Stimulated activated CD8-positive, alpha-beta memory T cell treated with anti-CD3 and anti-CD28 coated beads, Interleukin-12 subunit alpha, Interleukin-12 subunit beta, amount 100 ng/mL, for 4 hours (primary cell): ENCODE measurements around the gene SMIM10L2A.
"Not testable (repeated sequence)": the region's sequence is repeated elsewhere in the genome, so short reads cannot be mapped to it uniquely, and the experiment has no call there.

Experiments used
- DNase-seq: peaks from one replicate; pipeline ENCODE4 v3.0.0-alpha.2; 2020; ENCODE audit warnings: low read depth

Gene SMIM10L2A

GRCh38 chrX:135423173-135423864 is 1.6 kb downstream of the SMIM10L2A start:
- not testable (repeated sequence) for DNase-seq

GRCh38 chrX:135424469-135424868 is 2.7 kb downstream of the SMIM10L2A start:
- DNase-seq = no peak

- DNase-seq = no peak
These were observed 3.6 kb downstream of the SMIM10L2A start for GRCh38 chrX:135425026-135425965.

DNA sequence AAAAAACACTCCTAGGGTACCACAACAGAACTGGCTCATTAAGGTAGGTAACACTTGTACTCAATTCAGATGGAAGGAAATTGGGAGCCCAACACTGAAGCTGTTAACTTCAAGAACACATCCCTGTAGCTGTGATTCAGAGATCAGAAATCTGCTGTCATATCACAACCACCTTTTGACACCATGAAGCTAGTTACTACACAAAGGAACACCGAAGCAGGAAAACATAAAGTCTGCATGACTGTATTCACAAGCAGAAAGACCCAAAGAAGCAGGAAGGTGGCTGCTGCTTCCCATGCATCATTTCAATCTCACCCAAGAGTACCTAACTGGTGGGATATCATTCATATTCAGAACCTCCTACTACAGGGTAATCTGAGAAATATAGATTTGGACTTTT is 7.7 kb downstream of the SMIM10L2A start:
- no peak for DNase-seq

GRCh38 chrX:135431886-135432285 is 10.1 kb downstream of the SMIM10L2A start:
- no peak for DNase-seq

DNA sequence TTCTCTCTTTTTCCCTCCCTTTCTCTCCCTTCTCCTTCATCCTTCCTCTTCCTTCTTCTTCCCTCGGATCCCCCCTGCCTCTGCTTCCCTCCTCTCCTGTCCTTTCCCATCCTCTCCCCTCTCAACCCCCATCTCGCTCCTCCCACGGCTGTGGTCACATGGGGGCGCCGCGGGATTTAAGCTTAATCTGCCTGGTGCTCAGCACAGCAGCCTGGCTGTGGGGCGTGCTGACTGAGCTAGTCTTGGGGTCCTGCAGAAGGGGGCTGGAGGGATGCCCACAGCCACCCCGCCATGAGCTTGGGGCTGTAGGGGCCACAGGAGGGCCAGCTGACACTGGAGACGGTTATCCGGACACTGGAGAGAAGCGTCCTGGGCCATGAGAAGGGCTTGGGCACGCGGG is 10.7 kb downstream of the SMIM10L2A start:
- no peak for DNase-seq

- DNase-seq = no peak
These were observed 11.3 kb downstream of the SMIM10L2A start for GRCh38 chrX:135432881-135433521.

GRCh38 chrX:135433531-135434257 is 11.9 kb downstream of the SMIM10L2A start:
- no peak for DNase-seq

- DNase-seq = no peak
These were observed 12.8 kb downstream of the SMIM10L2A start for GRCh38 chrX:135434258-135435138.

DNA sequence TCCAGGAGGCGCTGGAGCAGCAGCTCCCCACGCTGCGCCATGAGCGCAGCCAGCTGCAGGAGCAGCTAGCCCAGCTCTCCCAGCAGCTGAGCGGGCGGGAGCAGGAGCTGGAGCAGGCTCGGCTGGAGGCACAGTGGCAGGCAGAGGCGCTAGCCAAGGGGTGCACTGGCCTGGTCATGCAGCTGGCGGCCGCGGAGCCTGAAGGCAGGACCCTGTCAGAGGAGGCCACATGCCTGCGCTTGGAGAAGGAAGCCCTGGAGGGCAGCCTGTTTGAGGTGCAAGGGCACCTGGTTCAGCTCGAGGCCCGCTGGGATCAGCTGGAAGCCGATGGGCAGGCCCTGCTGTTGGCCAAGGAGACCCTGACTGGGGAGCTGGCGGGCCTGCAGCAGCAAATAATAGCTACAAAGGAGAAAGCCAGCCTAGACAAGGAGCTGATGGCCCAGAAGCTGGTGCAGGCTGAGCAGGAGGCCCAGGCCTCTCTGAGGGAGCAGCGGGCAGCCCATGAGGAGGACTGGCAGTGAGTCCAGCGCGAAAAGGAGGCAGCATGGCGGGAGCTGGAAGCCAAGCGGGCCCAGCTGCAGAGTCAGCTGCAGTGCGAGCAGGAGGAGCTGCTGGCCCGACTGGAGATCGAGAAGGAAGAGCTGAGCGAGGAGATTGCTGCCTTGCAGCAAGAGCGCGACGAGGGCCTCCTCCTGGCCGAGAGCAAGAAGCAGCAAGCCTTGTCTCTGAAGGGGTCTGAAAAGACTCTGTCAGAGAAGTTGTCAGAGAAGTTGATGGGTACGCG is 13.6 kb downstream of the SMIM10L2A start:
- DNase-seq = no peak

DNA sequence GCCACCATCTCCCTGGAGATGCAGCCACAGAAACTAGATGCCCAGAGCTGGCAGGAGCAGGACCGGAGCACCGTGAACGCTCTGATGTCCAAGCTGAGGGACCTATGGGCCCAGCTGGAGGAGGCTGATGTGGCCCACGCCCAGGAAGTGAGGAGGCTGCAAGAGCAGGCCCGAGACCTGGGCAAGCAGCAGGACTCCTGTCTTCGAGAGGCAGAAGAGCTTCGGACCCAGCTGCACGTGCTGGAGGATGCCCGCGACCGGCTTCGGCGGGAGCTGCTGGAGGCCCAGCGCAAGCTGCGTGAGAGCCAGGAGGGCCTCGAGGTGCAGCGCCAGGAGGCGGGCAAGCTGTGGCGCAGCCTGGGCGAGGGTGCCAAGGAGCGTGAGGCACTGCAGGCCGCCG is 14.2 kb downstream of the SMIM10L2A start:
- DNase-seq = no peak

DNA sequence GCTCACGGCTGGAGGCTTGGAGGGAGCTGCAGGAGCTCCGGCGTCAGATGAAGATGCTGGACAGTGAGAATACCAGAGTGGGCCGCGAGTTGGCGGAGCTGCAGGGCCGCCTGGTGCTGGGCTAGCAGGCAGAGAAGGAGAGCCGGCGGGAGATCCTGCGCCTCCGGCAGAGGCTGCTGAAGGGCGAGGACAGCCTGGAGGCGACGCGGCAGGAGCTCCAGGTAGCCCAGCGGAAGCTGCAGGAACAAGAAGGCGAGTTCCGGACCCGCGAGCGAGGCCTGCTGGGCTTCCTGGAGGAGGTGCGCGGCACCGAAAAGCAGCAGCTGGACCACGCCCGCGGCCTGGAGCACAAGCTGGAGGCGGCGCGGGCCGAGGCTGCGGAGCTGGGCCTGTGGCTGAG is 14.7 kb downstream of the SMIM10L2A start:
- no peak for DNase-seq

DNA sequence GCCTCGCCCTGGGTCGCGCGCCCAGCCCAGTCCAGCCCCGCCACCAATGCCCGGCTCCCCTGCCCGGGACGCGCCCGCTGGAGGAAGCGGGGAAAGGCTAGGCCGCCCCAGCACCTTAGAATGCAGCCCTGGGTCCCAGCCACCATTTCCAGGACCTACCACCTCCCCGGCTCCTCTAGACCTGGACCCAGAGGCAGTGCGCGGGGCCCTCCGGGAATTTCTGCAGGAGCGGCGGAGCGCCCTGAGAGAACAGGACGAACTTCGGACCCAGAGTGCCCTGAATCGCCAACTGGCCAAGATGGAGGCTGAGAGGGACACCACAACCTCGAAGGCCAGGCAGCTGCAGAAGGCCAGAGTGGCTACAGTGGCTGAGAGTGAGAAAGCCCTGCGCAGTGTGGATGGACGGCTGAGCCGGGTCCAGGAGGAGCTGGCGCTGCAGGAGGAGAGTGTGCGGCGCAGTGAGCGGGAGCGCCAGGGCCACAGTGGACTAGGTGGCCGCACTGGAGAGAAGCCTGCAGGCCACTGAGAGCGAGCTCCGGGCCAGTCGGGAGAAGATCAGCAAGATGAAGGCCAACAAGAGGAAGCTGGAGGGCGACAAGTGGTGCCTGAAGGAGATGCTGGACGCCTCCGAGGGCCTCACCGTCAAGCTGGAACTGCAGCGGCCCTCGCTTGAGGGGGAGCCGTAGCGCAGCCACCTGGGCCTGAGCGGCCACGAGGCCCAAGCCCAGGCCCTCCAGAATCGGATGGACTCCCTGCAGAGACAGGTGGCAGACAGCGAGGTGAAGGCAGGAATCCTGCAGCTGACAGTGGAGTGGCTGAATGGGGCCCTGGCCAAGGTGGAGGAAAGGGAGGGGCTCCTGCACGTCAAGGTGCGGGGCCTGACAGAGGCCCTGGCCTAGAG is 15.5 kb downstream of the SMIM10L2A start:
- DNase-seq = no peak

DNA sequence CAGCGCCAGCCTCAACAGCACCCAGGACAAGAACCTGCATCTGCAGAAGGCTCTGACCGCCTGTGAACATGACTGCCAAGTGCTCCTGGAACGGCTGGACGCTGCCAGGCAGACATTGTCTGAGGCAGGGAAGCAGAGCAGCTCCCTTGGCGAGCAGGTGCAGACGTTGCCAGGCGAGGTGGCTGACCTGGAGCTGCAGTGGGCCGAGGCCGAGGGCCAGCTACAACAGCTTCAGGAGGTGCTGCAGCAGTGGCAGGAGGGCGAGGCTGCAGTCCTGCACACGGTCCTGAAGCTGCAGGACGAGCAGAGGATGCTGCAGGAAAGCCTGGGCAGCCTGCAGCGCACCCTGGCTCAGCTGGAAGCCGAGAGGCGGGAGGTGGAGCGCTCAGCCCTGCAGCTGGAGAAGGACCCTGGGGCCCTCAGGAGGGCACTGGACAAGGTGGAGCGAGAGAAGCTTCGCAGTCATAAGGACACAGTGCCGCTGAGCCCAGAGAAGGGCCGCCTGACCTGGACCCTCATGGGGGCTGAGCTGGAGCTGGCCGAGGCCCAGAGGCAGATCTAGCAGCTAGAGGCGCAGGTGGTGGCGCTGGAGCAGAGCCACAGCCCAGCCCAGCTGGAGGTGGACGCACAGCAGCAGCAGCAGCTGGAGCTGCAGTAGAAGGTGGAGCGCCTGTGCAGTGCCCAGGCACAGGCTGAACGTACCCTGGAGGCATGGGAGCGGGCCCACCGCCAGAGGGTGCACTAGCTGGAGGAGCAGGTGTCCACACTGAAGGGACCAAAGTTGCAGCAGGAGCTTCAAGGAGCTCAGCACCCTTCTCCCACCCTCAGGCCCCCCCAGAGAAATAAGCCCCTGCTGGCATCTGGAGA is 16.4 kb downstream of the SMIM10L2A start:
- no peak for DNase-seq

GRCh38 chrX:135438734-135439043 is 16.9 kb downstream of the SMIM10L2A start:
- no peak for DNase-seq

- DNase-seq = no peak
These were observed 28.1 kb downstream of the SMIM10L2A start for GRCh38 chrX:135449637-135450550.

- no peak for DNase-seq
These were observed 31.6 kb downstream of the SMIM10L2A start for GRCh38 chrX:135453381-135453780.
